ENCODE measurements around the gene PRH2. TPM values are rescaled to one million over a fixed set of nuclear protein-coding genes. Genes with fewer than 3 reads are reported as not detected.

The PRH2 gene
- total and polyA plus RNA-seq, 2 experiments from 2014 or later = 0.36 to 0.69 TPM

GRCh38 chr12:10974965-10975364 lies 45.9 kb downstream of the PRH2 start:
- H3K27ac Mint-ChIP-seq = peak overlapping the region; percentile 25
- no peaks in the 10 kb centered on the region for H3F3A ChIP-seq (replicated peaks; ENCODE audit: low read depth)
- H3K4me1 Mint-ChIP-seq = peaks cover 43% of the 10 kb centered on the region
- TF ChIP-seq ETS1 (IDR thresholded peaks at IDR 0.05) (no peak), ZNF462 (CRISPR knock-in tag; IDR thresholded peaks at IDR 0.05) (no peak), CTCF (conservative IDR thresholded peaks at IDR 0.05; ENCODE audit: low read depth in 2 of 2) (no peak), EZH2 (IDR thresholded peaks at IDR 0.05; ENCODE audit: low read depth, unreplicated experiment) (no peak), EZH2phosphoT487 (IDR thresholded peaks at IDR 0.05; ENCODE audit: unreplicated experiment) (no peak), POLR2AphosphoS5 (IDR thresholded peaks at IDR 0.05; ENCODE audit: low read depth) (no peak), ZNF331 (CRISPR knock-in tag; IDR thresholded peaks at IDR 0.05; ENCODE audit: low read depth) (no peak), ZNF114 (CRISPR knock-in tag; IDR thresholded peaks at IDR 0.05) (no peak), STAT1 (IDR thresholded peaks at IDR 0.05; ENCODE audit: unreplicated experiment) (no peak)
- TF ChIP-seq, protein P1, sequence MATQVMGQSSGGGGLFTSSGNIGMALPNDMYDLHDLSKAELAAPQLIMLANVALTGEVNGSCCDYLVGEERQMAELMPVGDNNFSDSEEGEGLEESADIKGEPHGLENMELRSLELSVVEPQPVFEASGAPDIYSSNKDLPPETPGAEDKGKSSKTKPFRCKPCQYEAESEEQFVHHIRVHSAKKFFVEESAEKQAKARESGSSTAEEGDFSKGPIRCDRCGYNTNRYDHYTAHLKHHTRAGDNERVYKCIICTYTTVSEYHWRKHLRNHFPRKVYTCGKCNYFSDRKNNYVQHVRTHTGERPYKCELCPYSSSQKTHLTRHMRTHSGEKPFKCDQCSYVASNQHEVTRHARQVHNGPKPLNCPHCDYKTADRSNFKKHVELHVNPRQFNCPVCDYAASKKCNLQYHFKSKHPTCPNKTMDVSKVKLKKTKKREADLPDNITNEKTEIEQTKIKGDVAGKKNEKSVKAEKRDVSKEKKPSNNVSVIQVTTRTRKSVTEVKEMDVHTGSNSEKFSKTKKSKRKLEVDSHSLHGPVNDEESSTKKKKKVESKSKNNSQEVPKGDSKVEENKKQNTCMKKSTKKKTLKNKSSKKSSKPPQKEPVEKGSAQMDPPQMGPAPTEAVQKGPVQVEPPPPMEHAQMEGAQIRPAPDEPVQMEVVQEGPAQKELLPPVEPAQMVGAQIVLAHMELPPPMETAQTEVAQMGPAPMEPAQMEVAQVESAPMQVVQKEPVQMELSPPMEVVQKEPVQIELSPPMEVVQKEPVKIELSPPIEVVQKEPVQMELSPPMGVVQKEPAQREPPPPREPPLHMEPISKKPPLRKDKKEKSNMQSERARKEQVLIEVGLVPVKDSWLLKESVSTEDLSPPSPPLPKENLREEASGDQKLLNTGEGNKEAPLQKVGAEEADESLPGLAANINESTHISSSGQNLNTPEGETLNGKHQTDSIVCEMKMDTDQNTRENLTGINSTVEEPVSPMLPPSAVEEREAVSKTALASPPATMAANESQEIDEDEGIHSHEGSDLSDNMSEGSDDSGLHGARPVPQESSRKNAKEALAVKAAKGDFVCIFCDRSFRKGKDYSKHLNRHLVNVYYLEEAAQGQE (IDR thresholded peaks at IDR 0.05; ENCODE audit: unreplicated experiment) = no peak
- H3K36me3 Mint-ChIP-seq (ENCODE audit: low read depth) = no peaks in the 10 kb centered on the region
- H3K27me3 Mint-ChIP-seq (ENCODE audit: insufficient read depth, low read depth, poor library complexity) = peaks cover 3% of the 10 kb centered on the region
- ATAC-seq = peak; percentile 78
- no peaks in the 10 kb centered on the region for H3K36me3 ChIP-seq (ENCODE audit: insufficient read depth)
- no peak overlapping the region for H3K4me3 ChIP-seq
- no peaks in the 10 kb centered on the region for H3K9me2 ChIP-seq (ENCODE audit: insufficient read depth)
- no peaks in the 10 kb centered on the region for H3K9me3 Mint-ChIP-seq
- H3K79me2 ChIP-seq (replicated peaks; ENCODE audit: insufficient read depth) = no peaks in the 10 kb centered on the region
- no peaks in the 10 kb centered on the region for H3K27me3 ChIP-seq (ENCODE audit: insufficient read depth)
- H2AFZ ChIP-seq = no peak overlapping the region
- H3K4me1 ChIP-seq (ENCODE audit: insufficient read depth) = peaks cover 47% of the 10 kb centered on the region
- peak overlapping the region; percentile 24 for H3K4me2 ChIP-seq
- peak; percentile 17 for DNase-seq (ENCODE audit: low spot score)
- no peak overlapping the region for H3K4me3 Mint-ChIP-seq
- peak overlapping the region; percentile 43; the same call in 1 of the 2 replicates for H3K27ac ChIP-seq (ENCODE audit: low read depth)
- peaks cover 5% of the 10 kb centered on the region for H4K20me1 ChIP-seq (replicated peaks; ENCODE audit: insufficient read depth)

All from GM23338 (cell line).